Measurements from ENCODE around the gene CAMP. TPM values are rescaled to one million over a fixed set of nuclear protein-coding genes. Genes with fewer than 3 reads are reported as not detected.

Gene CAMP
- total RNA-seq, 3 donors from 2014 or later: 2.9 TPM; not detected in 2

- DNase-seq (ENCODE audit: low spot score in 2 of 2): peak; percentile 94 to 97
- Histone ChIP-seq H3K4me1 (no peaks in the 10 kb centered on the region), H3K36me3 (no peaks in the 10 kb centered on the region), H3K27me3 (no peaks in the 10 kb centered on the region), H3K4me3 (peak within 1 kb of the TSS; percentile 61 to 89 (median 62)), H3K9me3 (no peaks in the 10 kb centered on the region), H3K27ac (peak within 1 kb of the TSS; percentile 4 to 37)
- TF ChIP-seq, protein P1, sequence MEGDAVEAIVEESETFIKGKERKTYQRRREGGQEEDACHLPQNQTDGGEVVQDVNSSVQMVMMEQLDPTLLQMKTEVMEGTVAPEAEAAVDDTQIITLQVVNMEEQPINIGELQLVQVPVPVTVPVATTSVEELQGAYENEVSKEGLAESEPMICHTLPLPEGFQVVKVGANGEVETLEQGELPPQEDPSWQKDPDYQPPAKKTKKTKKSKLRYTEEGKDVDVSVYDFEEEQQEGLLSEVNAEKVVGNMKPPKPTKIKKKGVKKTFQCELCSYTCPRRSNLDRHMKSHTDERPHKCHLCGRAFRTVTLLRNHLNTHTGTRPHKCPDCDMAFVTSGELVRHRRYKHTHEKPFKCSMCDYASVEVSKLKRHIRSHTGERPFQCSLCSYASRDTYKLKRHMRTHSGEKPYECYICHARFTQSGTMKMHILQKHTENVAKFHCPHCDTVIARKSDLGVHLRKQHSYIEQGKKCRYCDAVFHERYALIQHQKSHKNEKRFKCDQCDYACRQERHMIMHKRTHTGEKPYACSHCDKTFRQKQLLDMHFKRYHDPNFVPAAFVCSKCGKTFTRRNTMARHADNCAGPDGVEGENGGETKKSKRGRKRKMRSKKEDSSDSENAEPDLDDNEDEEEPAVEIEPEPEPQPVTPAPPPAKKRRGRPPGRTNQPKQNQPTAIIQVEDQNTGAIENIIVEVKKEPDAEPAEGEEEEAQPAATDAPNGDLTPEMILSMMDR (IDR thresholded peaks at IDR 0.05): no peak
- TF ChIP-seq POLR2A (IDR thresholded peaks at IDR 0.05): no peak
- peak; percentile 52 to 83 (median 67) for TF ChIP-seq POLR2AphosphoS5 (IDR thresholded peaks at IDR 0.05)
- intact Hi-C loops (cut with DNase I; ENCODE audit: low total_unique reads): no loop called here
Observed at GRCh38 chr3:48188266-48189201, 34.8 kb upstream of the CAMP start, which contains the start of gene CDC25A. Gene CDC25A (minus strand): TSS chr3:48188417. CDS start chr3:48187947, 470 bp downstream.

DNA sequence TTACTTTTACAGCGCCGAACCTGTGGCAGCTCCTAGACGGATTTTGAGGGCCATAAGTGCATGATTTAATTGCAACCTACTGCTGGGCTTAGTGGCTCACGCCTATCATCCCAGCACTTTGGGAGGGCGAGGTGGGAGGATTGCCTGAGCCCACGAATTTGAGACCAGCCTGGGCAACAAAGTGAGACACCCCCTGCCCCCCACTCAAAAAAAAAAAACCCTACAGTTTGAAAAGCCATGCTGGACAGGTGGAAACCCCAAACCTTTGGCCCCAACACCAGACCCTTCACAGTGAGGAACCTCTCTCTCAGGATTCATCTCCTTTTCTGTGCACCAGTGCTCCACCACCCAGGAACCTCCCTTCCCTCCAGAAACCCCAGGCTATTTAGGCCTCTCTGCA, 34.0 kb upstream of the CAMP start:
- H3K4me3 ChIP-seq: no peak overlapping the region
- H3K27me3 ChIP-seq: no peaks in the 10 kb centered on the region
- H3K4me1 ChIP-seq: no peaks in the 10 kb centered on the region
- H3K9me3 ChIP-seq: no peaks in the 10 kb centered on the region
- no peaks in the 10 kb centered on the region for H3K36me3 ChIP-seq
- no peak for DNase-seq (ENCODE audit: low spot score in 2 of 2)
- H3K27ac ChIP-seq: no peak overlapping the region
- intact Hi-C loops (cut with DNase I; ENCODE audit: low total_unique reads): no loop called here
- TF ChIP-seq, protein P1 (IDR thresholded peaks at IDR 0.05): no peak

- Histone ChIP-seq H3K36me3 (no peaks in the 10 kb centered on the region), H3K27ac (no peak overlapping the region), H3K4me1 (no peaks in the 10 kb centered on the region), H3K4me3 (no peak overlapping the region), H3K9me3 (no peaks in the 10 kb centered on the region), H3K27me3 (no peaks in the 10 kb centered on the region)
- no peak for DNase-seq (ENCODE audit: low spot score in 2 of 2)
- TF ChIP-seq POLR2A (IDR thresholded peaks at IDR 0.05) (no peak), POLR2AphosphoS5 (IDR thresholded peaks at IDR 0.05) (no peak)
- TF ChIP-seq, protein P1 (IDR thresholded peaks at IDR 0.05): no peak
- intact Hi-C loops (cut with DNase I; ENCODE audit: low total_unique reads): no loop called here
Observed at GRCh38 chr3:48190911-48191310, 32.4 kb upstream of the CAMP start.

- Histone ChIP-seq H3K36me3 (no peaks in the 10 kb centered on the region), H3K27me3 (no peaks in the 10 kb centered on the region), H3K9me3 (no peaks in the 10 kb centered on the region), H3K4me1 (no peaks in the 10 kb centered on the region), H3K4me3 (no peak overlapping the region), H3K27ac (no peak overlapping the region)
- intact Hi-C loops (cut with DNase I; ENCODE audit: low total_unique reads): no loop called here
- peak in 1 of 2 donors; percentile 39 for DNase-seq (ENCODE audit: low spot score in 2 of 2)
- no peak for TF ChIP-seq POLR2A (IDR thresholded peaks at IDR 0.05)
- no peak for TF ChIP-seq POLR2AphosphoS5 (IDR thresholded peaks at IDR 0.05)
- TF ChIP-seq, protein P1 (IDR thresholded peaks at IDR 0.05): peak in 2 of 3 donors; percentile 63 to 76
Observed at GRCh38 chr3:48194446-48195071, 28.7 kb upstream of the CAMP start.

DNA sequence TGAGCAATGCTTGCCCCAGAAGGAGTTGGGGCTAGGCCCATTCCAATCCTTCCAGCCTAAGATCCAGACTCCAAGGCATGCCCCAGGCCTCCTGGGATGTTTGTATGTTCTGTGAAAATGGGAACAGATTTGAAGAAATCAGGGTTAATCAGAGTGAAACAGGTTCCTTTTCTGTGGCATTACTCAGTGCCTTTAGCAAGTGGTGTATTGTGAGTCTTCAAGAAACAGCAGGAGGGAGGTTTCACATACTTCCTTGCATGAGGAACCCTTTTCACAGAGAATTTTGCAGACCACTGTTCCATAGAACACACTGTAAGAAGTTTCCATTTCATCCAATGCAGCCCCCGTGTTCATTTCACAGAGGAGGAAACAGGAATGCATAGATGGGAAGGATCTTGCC, 26.7 kb upstream of the CAMP start:
- Histone ChIP-seq H3K9me3 (no peaks in the 10 kb centered on the region), H3K36me3 (no peaks in the 10 kb centered on the region), H3K4me3 (no peak overlapping the region), H3K27ac (no peak overlapping the region), H3K27me3 (no peaks in the 10 kb centered on the region), H3K4me1 (no peaks in the 10 kb centered on the region)
- TF ChIP-seq, protein P1 (IDR thresholded peaks at IDR 0.05): no peak
- TF ChIP-seq POLR2A (IDR thresholded peaks at IDR 0.05) (no peak), POLR2AphosphoS5 (IDR thresholded peaks at IDR 0.05) (no peak)
- intact Hi-C loops (cut with DNase I; ENCODE audit: low total_unique reads): no loop called here
- no peak for DNase-seq (ENCODE audit: low spot score in 2 of 2)
